Right ventricle myocardium inferior (tissue), 1 donor: ENCODE results near the gene CCDC116. TPM values are rescaled to one million over a fixed set of nuclear protein-coding genes. Genes with fewer than 3 reads are reported as not detected.
A peak's percentile ranks its signal among the peaks of the same experiment; 100 is the strongest.
"Not testable (repeated sequence)": the region's sequence is repeated elsewhere in the genome, so short reads cannot be mapped to it uniquely, and the experiment has no call there.

Source experiments
- ATAC-seq: fragments of 200-7000 bp; cut with Tn5 transposase; one replicate; pipeline ENCODE4 v1.9.1; 2020; ENCODE audit warnings: mild to moderate bottlenecking, moderate library complexity
- DNase-seq: peaks from one replicate; pipeline ENCODE4 v3.0.0; 2021; ENCODE audit errors: missing footprints
- intact Hi-C: fragments of 100-400 bp; cut with DNase I; formaldehyde crosslinking; loops from one replicate; pipeline ENCODE4 v1.11.0; 2022
- long read RNA-seq: library from polyadenylated mRNA; unstranded; transcript quantifications from one replicate; pipeline ENCODE4 v2.0.0, GENCODE V29; 2021
- total RNA-seq: library from RNA; stranded (reverse); fragmentation: NEBNext Ultra II Directional; extraction: Animal tissue kit (Norgen Biotek cat#: 25700); gene quantifications from one replicate; pipeline ENCODE4 v1.2.1, GENCODE V29; 2021
- donor health status: DM: no; HTN: yes; CAD: no; lungs with severe emphysema.

Gene CCDC116, protein sequence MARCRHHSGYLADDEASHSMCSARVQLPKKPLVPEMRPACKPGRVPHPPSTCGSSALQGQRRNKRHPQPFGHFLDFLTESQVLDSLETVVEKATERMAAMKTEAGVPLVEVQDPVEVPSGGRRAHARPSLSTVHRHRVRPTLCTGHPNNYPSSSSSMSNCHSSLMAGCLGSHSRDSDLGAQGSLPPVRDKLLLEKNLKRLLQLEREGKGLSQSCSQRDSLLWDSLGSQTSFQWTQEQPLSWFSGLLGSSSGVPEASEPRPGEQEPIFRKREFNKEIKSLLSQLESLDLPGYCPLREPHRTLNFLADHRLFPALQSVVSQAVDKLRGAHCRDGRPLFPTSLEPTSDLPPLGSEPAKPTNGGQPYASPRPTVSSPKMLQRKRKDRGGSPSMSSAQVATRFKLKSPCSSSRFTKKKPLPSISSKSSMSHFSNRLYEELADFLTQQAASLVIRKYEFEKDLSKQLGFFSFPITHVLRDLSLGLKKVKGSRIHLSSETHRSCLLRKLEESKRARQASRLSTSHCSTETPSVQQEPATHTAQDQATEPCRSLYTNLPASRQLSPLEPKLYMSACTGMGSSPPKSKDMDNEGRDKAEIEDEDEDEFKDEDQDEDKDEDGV
- total RNA-seq = 0.16 TPM
- long read RNA-seq = 0 reads

DNA sequence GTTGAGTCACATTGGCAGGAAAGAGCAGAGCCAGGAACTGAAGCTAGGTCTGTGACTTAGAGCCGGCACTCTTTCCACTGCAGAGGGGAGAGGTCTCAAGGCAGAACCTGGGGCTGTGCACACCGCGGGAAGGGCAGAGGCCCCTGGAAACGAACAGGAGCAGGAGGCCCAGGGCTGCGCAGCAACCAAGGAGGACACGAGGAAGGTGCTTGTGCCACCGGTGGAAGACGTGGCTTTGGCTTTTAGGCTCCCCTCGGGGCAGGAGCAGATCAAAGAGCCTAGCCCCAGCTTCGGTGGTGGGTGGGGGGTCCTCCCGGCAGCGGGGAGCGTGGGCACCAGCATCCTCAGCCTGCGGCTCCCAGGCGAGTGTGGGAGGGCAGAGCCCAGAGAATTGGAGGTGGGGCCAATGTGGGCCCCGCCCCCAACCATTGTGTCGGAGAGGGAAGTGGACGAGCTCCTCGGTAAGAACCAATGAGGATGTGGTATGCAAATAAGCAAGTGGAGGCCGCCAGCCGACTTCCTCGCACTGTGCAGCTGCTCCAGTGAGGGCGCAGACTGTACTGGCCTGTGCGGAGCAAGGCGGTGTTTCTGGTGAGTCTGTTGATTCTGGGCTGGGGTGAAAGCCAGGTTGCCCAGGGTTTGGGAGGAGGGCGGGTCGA is at the start of gene CCDC116:
CCDC116 (plus strand) TSS at position 524 of the 659 bp plus-strand sequence. CDS start 422 bp downstream, outside the sequence.
- intact Hi-C loops = no loop called here
- ATAC-seq (no peak), DNase-seq (no peak)

DNA sequence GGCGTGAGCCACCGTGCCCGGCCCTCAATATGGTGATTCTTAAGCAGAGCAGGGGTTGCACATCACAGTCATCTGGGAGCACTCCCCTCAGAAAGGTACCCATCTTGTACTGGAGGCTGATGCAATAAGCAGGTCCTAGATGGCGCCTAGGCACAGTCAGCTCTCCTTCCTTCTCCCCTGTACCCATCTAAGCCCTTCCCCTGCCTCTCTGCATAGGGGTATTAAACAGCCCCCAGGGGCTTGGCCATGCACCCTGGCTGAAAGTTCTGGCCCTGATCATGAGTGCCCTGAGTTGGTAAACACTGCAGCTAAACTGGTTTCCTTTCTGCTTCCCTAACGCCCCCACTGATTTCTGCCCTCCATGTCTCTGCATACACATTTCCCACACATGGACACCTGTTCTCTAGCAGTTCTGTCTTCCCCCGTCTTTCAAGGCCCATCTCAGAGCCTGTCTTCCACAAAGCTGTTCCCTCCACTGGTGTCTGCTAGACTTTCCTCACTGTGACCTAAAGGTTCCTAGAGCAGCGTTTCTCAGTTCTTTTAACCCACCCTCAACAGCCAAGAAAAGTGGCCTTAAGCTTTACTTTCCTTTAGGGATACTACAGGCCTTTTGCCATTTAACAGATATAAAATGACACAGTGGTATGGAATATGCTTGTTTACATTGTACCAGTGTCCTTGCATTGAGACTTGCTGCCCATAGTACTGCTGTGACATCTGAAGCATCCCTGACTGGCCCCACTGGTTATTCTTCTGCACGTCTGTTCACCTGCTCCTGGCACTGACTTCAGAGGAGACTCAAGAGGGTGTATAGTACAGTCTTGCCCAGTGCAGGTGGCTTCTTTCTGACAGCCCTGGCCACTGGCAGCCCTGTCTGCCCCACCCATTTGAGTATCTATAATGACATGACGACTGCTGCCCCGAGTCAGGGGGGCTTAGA is 49.5 kb upstream of the CCDC116 start:
- intact Hi-C loops = no loop called here
- ATAC-seq (no peak), DNase-seq (no peak)

DNA sequence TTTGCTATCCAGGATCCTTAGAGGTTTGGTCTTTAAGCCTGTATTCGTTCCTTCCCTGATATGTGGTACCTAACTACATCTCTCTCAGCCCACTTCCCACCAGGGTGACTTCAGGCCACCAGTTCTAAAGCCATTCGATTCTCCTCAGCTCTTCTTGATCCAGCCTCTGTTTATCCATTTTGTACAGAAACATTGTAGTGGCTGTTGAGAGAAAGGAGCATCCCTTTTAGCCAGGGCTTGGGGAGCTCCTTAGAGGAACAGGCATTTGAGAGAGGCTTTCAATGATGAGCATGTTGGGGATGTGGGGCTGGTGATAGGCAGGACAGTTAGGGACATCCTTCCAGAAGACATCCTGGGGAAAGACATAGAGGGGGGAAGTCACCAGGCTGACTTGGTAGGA is 47.2 kb upstream of the CCDC116 start:
- DNase-seq (no peak), ATAC-seq (no peak)
- intact Hi-C loops = no loop called here

DNA sequence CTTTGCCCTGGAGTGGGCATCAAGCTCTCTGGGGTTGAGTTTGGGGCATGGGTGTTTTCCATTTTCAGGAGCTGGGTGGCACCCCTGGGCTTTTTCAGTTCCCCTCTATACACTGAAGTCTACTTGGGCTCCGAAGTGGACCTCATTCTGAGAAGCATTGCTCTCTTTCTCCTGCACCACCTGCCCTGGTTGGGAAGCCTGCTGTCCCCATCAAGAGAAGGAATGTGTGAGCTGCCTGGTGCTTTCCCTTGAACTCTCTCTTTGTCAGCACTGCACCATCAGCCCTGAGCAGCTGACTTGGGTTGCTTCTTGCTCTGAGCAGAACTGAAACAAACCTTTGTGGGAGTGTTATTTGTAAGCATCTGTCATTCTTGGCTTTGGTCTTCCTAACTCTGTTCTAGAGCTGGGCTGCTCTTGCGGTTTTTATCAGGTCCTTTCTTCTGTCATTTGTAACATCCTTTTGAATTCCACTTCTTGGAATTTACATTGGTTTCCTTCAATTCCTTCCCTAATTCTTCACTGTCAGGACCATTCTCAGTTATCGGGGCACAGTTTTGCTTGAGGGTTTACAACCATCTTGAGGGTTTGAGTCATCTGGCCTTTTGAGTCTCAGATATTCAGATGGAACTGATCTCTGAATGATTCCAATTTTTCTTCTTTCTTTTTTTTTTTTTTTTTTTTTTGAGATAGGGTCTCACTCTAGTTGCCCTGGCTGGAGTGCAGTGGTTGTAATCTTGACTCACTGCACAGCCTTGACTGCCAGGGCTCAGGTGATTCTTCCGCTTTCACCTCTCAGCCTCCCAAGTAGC is 44.6 kb upstream of the CCDC116 start:
- ATAC-seq = no peak
- intact Hi-C loops = no loop called here

DNA sequence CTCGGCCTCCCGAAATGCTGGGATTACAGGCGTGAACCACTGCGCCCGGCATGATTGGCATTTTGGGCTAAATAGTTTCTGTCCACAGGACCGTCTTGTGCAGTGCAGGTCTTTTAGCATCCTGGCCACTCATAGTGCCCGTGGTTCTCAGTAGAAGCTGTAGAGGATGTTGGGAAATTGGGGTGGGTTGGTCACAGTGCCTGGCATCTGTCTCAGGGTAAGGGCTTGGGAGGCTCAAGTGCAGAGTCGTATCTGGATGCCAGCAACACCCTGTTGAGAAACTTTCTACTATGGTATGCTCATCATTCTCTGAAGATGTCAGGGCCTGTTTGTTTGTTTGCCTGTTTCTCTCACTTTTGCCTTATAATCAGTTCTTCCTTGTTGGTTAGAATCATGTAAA is 43.2 kb upstream of the CCDC116 start:
- intact Hi-C loops = no loop called here
- DNase-seq (no peak), ATAC-seq (no peak)

More for the DNA sequence above, 44.6 kb upstream of the CCDC116 start:
- DNase-seq = no peak

DNA sequence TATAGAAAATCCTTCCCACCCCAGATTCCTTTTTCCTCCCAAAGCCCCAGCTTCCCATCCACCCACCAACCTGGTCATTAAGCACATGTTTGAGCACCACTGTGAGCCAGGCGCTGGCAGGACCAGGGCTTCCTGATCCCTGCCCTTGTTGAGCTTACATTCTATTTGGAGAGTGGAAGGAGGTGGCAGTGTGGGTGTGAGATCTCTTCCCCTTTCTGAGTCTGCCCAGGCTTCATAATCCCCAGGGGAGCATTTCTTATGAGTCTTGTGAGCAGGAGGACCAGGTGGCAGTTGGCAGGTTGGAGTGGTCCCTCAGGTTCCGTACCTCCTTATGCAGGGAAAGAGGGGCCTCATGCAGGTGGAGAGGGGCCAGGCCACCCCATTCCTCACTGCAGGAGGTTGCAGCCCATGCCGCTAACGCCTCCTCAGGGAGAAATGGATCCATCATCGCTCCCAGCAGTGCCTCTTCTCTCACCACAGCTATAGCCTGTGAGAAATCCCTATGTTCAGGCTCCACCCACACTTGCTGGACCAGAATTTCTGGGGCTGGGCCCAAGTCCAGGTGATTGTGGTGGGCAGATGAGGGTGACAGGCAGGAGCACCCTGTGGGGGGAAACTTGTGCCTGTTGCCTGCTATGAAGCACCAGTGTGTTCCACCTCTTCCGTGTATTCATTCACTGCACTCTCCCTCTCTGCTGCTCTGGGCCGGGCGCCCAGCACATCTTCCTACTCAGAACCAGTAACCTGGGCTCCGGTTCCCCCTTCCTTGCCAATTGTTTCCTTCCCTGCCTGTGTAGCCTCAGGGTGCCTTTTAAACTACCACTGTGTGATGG is 41.5 kb upstream of the CCDC116 start:
- ATAC-seq (no peak), DNase-seq (no peak)
- intact Hi-C loops = loop anchor here (5.0 kb wide), 1 partner anchor 36 kb away; no protein-coding TSS in a partner anchor

DNA sequence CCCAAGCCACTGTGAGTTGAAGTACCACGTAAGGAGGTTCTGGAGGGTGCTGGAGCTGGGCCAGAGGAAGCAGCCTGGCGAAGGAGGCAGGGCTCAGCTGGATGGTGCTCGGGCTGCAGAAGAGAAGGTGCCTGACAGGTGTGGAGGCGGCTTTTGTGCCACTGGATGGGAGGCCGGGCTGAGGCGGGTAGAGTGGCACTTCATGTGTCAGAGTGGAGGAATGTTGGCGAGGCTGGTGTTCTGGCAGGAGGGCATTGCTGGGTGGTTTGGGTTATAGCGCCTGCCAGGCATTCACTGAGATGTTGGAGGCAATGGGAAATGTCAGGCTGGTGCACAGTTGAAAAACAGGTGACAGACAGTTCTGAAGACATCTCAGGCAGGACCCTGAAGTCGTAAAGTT is 40.9 kb upstream of the CCDC116 start:
- ATAC-seq (peak; percentile 64), DNase-seq (peak; percentile 68)
- intact Hi-C loops = loop anchor here (5.0 kb wide), 1 partner anchor 36 kb away; no protein-coding TSS in a partner anchor

DNA sequence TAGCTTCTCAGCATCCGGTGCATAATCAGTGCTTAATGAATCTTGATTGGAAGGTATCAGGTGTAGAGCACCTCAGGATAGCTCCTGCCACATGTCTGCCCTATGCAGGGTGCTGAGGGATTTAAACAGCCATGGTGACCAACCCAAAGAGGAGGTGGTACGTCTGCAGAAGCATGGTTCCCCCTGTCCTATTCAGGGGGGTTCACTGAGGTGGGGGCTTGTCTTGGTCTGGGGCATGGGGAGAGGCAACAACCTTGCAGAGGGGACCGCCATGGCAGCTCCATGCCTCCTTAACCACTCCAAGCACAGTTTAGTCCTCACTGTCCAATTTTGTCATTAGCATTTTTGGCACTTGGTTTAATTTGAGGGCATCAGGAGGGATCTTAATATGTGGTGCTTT is 40.1 kb upstream of the CCDC116 start:
- no peak for DNase-seq
- no peak for ATAC-seq
- intact Hi-C loops = loop anchor here (5.0 kb wide), 1 partner anchor 35 kb away; no protein-coding TSS in a partner anchor

DNA sequence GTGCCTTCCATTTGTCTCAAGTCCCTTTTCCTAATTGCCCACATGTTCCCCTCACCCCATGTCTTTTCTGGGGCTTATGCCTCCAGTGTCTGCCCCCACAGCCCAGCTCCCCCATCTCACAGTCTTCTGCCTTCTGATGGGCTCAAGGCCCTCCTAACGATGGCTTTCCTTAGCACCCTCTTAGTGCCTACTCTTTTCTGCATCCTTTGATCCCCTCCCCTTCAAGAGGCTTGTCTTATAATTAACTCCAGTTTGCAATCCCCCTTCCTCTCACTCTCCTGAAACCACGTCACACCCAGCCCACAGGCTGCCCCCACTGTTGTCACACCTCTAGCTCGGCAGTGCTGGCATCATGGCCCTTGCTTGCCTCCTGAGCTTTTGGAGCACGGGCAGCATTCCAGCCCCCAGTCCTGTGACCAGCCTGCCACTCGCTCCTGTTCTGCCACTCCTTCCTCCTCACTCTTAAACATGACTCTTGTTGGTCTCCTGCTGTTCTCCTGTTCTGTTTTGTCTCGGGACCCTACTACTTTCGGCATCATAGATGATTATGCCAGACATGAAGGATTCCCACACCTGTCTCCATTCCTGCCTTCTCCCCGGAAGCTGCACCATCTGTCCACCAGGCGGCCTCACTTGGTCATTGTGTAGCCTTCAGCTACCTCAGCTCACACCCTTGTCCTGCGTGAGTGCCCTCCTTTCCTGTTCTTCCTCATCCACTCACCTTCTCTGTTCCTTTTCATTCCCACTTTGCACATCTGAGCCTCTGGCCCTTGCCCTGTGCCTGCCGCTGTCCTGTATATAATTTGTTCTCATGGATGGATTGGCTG is 38.9 kb upstream of the CCDC116 start:
- intact Hi-C loops = loop anchor here (5.0 kb wide), 1 partner anchor 34 kb away; no protein-coding TSS in a partner anchor
- ATAC-seq (peak; percentile 67), DNase-seq (peak; percentile 77)

DNA sequence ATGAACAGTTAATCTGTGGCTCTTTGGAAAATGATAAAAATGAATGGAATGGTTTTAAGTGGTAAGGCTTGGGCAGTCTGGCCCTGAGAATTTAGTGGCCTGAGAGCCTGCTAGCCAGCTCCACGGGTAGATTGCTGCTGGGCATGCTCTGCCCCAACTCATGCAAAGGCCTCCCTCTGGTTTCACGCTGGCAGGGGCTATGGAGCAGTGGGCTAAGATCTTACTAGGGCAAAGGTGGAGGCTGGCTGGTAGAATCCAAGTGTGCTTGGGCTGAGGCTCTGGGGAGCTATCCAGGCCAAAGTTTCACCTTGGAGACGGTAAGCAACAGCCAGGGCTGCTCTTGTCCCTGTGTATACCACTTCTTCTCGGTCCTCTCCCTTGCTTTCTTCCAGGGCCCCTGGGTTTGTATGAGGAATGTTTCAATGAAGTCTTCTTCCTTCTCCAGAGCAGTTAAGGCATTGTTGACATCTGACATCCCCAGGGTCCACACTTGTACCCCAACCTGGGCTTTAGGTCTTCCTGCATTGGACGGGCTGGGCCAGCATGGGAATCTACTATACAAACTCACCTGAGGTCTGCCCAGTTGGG is 37.6 kb upstream of the CCDC116 start:
- intact Hi-C loops = loop anchor here (5.0 kb wide), 1 partner anchor 32 kb away; no protein-coding TSS in a partner anchor
- DNase-seq = no peak
- ATAC-seq = peak; percentile 79

DNA sequence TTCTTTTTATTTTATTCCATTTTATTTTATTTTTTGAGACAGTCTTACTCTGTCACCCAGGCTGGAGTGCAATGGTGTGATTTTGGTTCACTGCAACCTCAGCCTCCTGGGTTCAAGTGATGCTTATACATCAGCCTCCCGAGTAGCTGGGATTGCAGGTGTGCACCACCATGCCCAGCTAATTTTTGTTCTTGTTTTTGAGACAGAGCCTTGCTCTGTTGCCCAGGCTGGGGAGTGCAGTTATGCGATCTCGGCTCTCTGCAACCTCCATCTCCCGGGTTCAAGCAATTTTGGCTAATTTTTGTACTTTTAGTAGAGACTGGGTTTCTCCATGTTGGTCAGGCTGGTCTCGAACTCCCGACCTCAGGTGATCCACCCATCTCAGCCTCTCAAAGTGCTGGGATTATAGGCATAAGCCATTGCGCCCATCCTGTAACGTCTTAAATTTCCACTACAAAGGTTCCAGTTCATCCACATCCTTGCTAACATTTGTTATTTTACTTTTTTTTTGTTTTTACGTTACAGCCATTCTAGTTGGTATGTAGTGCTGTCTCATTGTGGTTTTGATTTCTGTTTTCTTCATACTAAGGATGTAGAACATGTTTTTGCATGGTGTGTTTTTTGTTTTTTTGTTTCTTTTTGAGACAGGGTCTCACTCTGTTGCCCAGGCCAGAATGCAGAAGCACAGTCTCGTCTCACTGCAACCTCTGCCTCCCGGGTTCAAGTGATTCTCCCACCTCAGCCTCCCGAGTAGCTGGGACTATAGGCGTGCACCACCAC is 36.0 kb upstream of the CCDC116 start:
- intact Hi-C loops, ATAC-seq, DNase-seq: not testable (repeated sequence)

DNA sequence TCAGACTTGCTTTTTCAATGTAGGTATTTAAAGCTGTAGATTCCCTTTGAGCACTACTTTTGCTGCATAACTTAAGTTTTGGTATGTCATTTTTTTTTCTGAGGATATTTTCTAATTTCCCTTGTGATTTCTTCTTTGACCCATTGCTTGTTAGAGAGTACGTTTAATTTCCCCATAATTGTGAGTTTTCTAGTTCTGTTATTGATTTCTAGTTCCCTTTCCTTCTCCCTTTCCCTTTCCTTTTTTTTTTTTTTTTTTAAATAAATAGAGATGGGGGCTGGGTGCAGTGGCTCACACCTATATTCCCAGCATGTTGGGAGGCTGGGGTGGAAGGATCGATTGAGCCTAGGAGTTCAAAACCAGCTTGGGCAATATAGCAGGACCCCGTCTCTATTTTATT is 34.3 kb upstream of the CCDC116 start:
- DNase-seq = no peak
- no peak for ATAC-seq
- intact Hi-C loops = no loop called here

DNA sequence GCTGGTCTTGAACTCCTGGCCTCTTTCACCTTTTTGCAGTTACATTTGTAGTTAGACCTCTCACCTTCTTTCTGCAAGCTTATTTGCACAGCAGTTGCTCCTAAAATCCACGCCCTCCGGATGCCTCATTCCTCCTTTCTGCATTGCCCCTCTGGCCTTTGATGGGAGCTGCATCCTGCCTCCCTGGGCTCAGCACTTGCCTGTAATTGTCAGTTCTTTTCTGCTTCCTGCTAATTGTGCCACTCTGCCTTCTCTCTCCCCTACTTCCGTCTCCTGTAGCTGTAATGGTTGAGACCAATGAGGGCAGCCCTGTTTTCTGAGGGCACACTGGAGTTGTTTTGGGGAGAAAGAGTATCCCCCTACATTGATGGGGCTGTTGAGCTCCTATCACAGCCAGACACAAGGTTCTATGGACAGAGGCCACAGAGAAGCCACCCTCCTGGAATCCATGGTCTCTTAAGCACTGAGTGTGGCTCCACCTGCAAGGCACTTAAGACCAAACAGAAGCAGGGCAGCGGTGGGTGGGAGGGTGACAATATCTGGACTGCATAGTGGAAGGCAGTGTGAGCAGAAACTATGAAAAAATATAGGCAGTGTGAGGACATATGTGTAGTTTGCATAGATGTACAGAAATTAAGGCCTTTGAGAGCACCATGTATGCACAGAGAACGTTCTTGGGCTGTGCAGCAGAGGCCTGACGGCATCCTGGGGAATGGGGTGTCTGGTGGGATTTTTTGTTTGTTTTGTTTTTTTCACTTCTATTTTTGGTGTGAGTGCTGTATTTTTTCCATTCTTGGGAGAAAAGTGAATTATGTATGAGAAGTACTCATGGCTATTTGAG is 33.3 kb upstream of the CCDC116 start:
- intact Hi-C loops = no loop called here
- ATAC-seq (no peak), DNase-seq (no peak)

DNA sequence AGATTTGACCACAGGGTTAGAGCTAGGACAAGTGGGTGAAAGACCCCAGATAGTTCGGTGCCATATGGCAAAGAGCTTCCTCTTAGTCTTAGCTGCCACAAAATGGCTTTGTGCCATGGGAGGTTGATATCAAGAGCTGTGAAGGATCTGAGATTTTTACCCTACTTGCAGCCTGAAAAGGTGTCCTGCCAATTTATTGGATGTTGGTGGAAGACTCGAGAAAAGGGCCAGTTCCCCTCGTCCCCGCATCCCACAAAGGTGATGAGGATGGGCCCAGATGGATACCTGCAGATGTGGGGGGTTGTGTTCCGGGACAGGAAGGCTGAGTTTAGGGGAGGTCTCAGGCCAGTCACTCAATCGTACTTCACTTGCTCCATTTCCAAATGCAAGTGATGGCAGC is 30.0 kb upstream of the CCDC116 start:
- intact Hi-C loops = no loop called here
- ATAC-seq (no peak), DNase-seq (no peak)
